HepG2 (cell line): ENCODE measurements around the gene FRMD3. TPM values are rescaled to one million over a fixed set of nuclear protein-coding genes. Genes with fewer than 3 reads are reported as not detected.

ENCODE experiments used
- SRSF1 ChIP-seq: fragments of 200-400 bp; formaldehyde crosslinking; optimal IDR thresholded peaks from 2 replicates; pipeline ENCODE3; 2017; ENCODE audit warnings: mild to moderate bottlenecking, low read depth, low read length, moderate library complexity
- STAG1 ChIP-seq: sonication (generic); formaldehyde crosslinking; IDR thresholded peaks from 2 replicates; pipeline ENCODE4 v1.4.0; 2020; ENCODE audit warnings: missing genetic modification reagents
- polyA plus RNA-seq, 8 experiments: library from polyadenylated mRNA; depleted of rRNA in 3 of 8; stranded (reverse) in 7 of 8; unstranded in 1 of 8; fragments of >200 nt; fragmentation: Illumina TruSeq in 4 of 8; extraction: Trizol in 4 of 8; gene quantifications; 2 replicates each; pipeline versions ENCODE4 v1.2.1 to v1.2.3, GENCODE V29; 2011 to 2016; ENCODE audit warnings: low read depth in 4 of 8, missing spikeins in 1 of 8, mixed read lengths in 1 of 8; ENCODE audit not compliant: insufficient read depth in 1 of 8
- total RNA-seq, 5 experiments: library from RNA; depleted of rRNA; stranded (reverse); fragments of >200 nt; fragmentation: Illumina TruSeq; extraction: Trizol; gene quantifications; 2 replicates each; pipeline ENCODE4 v1.2.3, GENCODE V29; 2016; ENCODE audit warnings: low read depth in 1 of 5
- TF ChIP-seq, protein P1 (sequence below), 2 experiments: fragments of 450-650 bp in 1 of 2; sonication (generic) in 1 of 2; formaldehyde crosslinking in 1 of 2; IDR thresholded peaks; 2 replicates each; pipeline versions ENCODE4 v1.6.1 to v1.8.0; 2016 to 2022; ENCODE audit warnings: antibody characterized with exemption in 1 of 2, mild to moderate bottlenecking in 1 of 2, missing genetic modification reagents in 1 of 2

The FRMD3 gene
- total and polyA plus RNA-seq, 2 of the 13 experiments (the other 11 are each of a cell fraction or from before 2014, with no cell fraction given) = 3.2 to 7.7 TPM

GRCh38 chr9:83330207-83331196, 207.7 kb downstream of the FRMD3 start (continued):
- TF ChIP-seq, protein P1, sequence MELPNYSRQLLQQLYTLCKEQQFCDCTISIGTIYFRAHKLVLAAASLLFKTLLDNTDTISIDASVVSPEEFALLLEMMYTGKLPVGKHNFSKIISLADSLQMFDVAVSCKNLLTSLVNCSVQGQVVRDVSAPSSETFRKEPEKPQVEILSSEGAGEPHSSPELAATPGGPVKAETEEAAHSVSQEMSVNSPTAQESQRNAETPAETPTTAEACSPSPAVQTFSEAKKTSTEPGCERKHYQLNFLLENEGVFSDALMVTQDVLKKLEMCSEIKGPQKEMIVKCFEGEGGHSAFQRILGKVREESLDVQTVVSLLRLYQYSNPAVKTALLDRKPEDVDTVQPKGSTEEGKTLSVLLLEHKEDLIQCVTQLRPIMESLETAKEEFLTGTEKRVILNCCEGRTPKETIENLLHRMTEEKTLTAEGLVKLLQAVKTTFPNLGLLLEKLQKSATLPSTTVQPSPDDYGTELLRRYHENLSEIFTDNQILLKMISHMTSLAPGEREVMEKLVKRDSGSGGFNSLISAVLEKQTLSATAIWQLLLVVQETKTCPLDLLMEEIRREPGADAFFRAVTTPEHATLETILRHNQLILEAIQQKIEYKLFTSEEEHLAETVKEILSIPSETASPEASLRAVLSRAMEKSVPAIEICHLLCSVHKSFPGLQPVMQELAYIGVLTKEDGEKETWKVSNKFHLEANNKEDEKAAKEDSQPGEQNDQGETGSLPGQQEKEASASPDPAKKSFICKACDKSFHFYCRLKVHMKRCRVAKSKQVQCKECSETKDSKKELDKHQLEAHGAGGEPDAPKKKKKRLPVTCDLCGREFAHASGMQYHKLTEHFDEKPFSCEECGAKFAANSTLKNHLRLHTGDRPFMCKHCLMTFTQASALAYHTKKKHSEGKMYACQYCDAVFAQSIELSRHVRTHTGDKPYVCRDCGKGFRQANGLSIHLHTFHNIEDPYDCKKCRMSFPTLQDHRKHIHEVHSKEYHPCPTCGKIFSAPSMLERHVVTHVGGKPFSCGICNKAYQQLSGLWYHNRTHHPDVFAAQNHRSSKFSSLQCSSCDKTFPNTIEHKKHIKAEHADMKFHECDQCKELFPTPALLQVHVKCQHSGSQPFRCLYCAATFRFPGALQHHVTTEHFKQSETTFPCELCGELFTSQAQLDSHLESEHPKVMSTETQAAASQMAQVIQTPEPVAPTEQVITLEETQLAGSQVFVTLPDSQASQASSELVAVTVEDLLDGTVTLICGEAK (IDR thresholded peaks at IDR 0.05) = peak; percentile 57
- TF ChIP-seq, protein P1 (CRISPR knock-in tag; IDR thresholded peaks at IDR 0.05) = peak; percentile 95
- peak; percentile 26 for TF ChIP-seq STAG1 (CRISPR knock-in tag)
- no peak for TF ChIP-seq SRSF1
